ENCODE data around the gene ADAMTS6.

Gene ADAMTS6

DNA sequence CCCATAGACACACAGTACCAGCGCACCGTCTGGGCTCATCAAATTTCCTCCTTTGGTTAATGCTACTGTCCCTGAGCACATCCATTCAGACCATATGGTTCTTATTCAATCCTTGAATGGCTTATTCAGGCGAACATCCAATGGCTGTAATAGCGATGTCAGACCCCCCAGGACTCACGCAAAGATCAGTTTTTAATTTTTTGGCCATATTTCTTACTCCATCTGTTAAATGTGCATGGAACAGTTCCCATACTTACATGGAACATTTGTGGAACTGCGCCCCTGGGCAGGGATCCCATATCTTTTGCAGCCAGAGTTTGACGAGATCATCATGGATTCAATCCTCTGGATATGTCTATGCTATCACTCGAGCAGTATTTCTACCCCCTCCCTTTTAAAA is 213.2 kb downstream of the ADAMTS6 start:
- DNase-seq: no peak

DNA sequence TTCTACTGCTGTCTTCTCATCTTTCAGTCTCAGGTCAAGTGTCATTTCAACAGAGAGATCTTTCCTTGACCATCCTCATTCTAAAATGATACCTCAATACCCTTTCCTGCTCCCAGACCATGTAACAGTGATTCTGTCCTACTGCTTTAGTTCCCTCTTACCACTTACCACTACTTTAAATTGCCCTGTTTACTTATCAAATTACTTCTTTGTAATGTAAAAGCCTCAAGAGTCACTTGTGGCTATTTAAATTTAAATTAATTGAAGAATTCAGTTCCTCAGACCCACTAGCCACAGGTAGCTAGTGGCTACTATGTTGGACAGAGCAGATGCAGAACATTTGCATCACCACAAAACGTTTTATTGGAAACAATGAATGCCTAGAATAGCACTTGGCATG is 217.3 kb downstream of the ADAMTS6 start:
- no peak for DNase-seq

DNA sequence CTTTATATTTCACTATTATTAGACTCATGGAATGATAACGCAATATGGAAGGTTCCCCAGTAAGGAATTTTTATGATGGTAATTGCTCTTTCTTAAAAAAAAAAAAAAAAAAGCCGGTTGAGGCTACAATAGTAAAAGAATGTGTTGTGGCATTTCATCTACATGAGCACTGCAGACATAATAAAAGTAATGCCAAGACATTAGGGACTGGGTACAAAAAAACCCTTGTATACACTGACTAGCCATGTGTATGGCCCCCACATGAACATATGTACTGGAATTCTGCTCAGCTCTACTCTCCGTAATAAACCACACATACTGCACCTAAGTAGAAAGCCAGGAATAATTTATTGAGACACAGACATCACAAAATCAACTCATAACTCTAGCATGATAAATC is 218.4 kb downstream of the ADAMTS6 start:
- DNase-seq: no peak

DNA sequence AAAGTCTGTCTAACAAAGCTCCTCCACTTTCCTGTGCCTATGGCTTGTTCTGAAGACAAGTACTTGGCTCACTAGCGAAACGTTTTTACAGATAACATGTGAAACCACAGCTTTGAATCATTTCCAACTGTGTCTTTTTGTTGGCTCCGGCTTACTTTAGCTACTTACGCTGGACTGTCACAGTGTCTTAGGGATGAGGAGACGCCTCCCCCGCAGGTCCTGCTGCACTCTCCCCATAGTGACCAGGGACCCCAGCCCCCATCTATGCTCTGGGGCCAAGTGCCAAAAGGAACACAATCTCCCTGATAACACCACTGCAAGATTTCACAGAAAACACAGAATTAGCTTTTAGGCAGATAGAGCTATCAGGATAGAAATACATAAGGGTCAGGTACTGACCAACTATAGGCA is 219.1 kb downstream of the ADAMTS6 start:
- no peak for DNase-seq

DNA sequence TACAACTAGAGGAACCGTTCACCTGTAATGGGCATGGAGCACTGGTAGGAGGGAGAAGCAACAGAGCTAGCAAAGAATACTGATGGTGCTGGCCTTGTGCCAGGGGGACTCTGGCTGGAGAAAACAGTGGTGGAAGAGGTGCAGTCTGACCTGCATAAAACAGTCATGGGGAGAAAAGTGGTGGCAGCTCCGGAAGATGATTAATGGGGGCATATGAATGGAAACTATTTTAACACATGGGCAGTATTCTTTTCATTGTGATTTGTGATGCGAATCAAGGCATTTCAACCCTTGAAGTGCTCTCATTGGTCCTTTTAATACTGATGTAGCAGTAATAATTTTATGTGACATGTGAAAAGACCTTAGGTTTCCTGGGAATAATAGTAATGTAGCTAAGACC is 219.6 kb downstream of the ADAMTS6 start:
- DNase-seq: no peak

DNA sequence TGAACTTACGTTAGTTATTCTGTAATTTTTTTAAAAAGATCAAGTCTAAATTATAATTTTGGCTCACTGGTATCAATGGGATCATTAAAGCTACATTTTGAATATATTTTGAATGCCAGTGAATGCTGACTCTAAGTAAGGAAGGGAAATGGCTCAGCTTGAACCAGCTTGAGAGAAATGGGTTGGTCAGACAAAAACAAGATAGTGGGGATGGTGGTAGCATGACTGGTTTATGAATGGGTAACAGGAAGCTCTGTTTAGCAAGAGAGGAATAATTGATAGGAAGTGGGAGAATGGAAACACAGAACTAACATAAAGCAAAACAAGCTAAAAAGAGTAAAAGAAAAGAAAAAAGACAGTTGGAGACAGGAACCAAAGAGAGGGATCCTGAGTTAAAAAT is 220.2 kb downstream of the ADAMTS6 start:
- DNase-seq: no peak

DNA sequence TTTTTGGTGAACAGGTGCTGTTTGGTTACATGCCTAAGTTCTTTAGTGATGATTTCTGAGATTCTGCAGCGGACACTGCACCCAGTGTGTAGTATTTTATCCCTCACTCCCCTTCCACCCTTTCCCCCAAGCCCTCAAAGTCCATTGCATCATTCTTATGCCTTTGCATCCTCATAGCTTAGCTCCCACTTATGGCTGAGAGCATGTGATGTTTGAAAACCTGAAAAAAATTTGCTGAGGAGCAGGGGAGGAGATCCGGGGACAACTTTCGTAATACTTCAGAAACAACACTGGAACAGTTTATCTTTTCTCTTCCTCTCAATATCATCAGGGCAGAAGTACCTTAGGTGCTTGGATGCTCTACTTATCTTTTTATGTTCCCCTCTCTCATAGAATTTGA is 226.4 kb downstream of the ADAMTS6 start:
- DNase-seq: no peak

DNA sequence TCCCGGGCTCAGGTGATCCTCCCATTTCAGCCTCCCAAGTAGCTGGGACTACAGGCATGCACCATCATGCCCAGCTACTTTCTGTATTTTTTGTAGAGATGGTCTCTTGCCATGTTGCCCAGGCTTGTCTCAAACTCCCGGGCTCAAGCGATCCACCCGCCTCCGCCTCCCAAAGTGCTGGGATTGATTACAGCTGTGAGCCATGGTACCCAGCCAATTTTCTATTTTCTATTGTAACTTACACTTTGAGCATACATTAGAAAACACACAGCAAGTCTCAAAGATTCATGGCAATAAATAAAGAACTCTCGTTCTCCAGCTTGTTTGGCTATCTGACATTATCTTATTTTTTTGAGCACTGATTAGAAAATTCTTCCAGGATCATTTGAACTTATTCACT is 228.7 kb downstream of the ADAMTS6 start:
- no peak for DNase-seq

DNA sequence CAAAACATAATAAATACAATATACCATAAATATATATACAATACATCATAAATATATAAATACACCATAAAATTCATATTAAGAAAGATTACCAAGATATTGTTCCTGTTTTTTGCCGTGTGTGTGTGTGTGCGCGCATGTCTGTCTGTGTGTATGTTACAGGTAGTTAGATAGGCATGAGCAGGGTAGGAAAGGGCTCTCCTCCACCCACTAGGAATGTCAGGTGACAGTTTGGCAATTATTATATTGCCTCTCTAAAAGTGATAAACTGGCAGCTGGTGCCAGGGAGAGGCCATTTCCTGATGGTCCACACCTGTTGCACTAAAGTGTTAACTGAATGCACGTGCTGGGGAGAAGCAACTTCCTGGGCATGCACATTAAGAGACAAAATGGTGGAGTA is 232.8 kb downstream of the ADAMTS6 start:
- DNase-seq: no peak

DNA sequence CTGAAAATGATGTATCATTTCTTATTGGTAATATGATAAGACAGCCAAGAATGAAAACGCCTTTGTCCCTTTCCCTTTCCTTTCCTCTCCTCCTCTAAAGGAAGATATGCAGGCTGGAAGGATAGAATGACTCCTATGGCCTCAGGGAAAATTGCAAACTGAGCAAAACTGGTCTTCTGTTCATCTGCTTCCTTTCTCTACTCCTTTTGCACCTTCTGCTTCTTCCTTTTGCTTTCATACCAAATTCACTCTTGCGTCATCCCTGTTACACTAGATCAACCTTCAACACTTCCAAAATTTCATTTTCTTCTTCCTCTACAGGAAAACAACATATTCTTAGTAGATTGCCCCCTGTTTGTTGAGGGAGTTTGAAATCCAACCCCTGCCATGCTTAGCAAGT is 234.1 kb downstream of the ADAMTS6 start:
- DNase-seq: no peak

DNA sequence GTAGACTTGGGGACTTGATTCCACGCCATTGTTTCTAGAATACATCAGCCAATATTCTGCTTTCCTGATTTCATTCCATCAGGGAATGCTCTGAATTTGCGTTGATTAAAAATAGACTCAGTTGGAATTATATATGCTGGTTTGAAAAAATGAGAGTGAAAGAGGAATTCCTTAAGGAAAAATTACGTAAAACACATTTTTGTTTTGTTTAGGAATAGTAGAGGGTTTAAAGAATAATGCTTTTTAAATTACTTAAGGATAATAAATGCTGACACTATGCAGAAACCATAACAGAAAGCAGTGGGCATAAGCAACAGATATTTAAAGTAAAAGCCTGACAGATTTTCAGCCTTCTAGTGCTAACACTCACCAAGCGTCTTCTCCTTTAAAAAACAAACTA is 235.0 kb downstream of the ADAMTS6 start:
- DNase-seq: no peak

DNA sequence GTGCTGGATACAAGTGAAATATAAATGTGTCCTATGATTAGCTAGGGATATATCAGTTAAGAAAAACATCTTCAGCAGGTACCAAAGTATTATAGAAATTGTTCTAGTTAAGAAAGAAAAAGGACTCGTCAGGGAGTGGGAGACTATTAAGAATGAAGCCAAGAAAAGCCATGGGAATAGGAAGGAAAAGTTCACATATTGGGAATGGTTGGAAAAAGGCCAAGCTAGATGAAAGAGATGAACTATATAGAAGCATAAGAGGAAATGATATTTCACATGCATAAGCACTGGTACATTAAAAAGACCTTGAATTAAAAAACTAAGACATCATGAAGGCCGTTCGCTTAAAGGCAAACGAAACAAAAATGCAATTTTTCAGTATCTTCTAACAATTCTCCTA is 237.7 kb downstream of the ADAMTS6 start:
- DNase-seq: no peak

DNA sequence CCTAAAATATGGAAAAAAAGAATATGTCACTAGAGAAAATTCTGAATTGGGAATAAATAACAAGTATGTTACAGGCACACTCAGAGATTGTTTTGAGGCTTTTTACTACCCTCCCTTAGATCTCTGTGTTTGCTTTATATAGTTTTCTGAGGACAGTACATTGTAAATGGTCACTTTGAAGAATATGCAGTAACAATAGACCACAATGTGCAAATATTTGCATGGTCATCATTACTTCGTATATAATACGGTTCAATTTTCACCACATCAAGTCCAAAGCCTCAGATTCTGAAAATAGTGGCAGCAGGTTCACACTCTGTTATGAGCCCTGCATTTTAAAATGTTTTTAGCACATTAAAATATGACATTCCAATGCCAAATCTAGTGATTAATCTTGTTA is 238.6 kb downstream of the ADAMTS6 start:
- DNase-seq: no peak

DNA sequence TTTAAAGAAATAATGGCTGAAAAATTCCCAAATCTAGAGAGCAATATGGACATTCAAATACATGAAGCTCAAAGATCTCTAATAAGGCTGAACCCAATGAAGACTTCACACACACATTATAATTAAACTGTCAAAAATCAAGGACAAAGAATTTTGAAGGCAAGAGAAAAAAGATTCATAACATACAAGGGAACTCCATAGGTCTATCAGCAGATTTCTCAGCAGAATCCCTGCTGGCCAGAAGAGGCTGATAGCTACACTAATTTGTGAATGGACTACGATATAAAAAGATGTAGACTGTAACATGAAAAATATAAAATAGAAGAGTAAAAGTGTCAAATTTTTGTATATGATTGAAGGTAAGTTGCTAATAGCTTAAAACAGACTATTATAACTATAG is 251.9 kb downstream of the ADAMTS6 start:
- DNase-seq: no peak

DNA sequence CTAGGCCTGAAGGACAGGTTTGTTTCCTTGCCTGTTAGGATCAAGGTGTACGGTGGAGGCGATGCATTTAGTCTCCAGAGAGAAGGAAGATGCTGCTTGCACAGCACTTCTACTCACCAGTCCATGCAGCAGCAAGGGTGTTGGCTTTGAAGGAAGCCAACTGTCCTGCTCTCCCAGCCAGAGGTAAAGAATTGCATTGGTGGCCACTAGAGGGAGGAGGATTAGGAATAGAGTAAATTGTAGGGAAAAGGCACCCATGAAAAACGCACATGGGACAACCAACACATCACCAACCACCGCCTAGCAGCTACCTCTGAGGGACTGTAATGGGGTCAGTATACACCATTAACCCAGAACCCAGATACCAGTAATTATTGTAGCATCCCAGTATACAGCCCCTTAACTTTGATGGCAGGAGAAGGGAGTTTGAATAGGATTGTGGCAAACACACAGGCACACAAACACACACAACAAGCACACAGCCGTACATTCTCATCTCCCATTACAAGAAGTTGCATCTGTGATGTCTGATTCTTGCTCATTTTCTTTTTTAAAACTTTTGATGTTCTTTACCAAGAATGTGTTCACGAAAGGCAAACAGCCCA is 267.7 kb downstream of the ADAMTS6 start:
- DNase-seq: no peak

DNA sequence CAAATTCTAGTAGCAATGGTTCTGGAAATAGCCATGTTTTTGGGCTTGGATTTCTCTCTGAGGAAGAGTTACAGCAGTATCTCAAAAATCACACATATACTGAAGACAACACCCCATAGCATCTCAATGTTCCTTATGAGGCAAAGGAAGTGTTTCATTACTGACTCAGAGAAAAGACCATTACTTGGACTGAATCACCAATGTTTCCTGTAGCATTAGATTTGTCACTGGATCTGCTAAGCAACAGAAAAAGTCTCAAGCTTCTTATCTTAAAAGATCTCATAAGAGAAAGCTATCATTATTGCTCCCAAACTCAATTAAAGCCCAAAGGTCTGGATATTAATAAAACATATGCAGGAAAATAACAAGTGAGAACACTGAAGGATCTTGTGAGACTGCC is 272.4 kb downstream of the ADAMTS6 start:
- DNase-seq: no peak

DNA sequence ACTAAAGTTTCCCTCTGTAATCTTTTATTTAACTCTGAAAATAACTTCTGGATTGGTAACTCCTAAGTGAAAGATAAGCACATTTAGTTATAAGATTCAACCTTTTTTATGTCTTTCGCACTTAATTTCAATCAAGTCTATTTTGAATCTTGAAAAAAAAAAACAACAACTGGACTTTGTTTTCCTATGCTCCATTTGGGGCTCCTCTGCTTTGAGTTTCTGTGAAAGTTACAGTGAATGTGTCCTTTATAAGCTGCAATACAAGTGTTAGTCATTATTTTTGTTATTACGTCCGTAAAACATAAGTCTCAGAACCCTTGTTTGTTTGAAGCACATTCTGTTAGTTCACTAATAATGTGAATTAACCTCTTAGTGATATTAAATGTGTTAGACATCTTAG is 276.8 kb downstream of the ADAMTS6 start:
- no peak for DNase-seq

DNA sequence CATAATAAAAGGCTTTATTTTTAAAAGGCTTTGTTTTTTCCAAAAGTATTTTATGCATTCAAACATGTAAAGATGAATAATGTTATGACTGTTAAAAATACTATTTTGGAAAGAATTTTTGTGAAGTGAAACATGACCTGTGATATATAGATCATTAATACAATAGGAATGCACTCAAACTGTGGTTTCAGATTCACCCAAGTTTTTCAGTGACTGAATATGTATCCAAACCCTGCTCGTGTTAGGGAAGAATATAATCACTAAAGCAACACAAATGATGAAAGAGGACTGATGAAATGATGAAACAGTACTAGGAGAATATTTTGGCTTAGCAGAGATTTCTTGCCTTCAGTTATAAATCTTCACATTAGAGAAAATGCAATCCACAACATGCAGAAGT is 278.0 kb downstream of the ADAMTS6 start:
- DNase-seq: no peak

DNA sequence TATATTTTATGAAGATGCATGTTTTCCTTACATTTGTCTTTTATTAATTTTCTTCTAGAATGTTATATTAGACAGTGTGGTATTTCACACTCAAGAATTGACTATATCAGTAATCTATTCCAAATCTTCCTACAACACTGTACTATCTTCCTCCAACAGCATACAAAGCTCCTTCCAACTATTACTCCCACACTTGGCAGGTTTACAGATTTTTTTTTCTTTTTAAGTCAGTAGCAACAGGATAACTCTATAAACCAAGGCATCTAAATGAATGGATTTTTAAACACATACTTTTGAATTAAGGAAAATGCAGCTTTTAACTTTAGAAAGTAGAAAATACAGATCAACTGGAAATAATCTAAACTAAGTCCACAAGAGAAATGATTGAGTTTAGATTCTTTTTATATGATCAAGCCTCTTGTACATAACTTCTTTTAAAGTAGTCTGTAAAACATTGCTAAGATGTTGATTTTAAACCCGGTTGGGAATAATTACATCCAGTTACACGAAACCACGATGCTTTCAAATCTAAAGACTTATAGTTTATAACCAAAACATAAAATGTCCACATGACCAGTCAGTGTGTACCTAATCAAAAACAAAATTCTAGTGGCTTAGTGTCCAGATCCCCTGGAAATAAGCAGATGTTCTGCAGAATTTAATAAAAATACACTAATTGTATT is 281.6 kb downstream of the ADAMTS6 start:
- DNase-seq: no peak

DNA sequence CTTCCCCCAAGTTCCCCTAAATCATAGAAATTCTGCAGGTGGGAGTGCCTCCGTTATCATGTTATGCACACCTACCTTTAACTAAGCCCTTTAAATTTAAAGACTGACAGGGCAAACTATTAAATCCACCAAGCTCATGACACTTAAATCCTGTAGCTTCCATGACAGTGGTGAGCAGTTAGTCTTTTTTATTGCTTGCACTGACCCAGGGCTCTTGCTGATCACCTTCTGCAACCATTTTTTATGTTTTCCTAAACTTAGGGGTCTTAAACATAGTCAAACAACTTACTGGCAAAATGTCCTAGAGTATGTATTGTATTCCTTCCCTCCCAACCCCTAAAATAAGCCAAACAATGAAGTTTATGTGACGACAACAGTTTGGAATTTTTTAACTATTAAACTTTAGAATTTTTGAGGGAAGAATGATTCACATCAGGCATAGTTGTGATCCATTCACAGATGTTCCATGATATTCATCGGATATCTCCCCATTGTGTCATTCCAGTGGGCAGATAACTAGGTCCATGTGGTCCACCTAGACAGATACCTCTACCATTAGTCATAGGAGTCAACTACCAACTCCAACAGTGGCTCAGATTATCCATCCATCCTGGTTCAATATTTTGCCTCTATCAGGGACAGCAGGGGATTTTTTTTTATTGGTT is 283.1 kb downstream of the ADAMTS6 start:
- DNase-seq: no peak

DNA sequence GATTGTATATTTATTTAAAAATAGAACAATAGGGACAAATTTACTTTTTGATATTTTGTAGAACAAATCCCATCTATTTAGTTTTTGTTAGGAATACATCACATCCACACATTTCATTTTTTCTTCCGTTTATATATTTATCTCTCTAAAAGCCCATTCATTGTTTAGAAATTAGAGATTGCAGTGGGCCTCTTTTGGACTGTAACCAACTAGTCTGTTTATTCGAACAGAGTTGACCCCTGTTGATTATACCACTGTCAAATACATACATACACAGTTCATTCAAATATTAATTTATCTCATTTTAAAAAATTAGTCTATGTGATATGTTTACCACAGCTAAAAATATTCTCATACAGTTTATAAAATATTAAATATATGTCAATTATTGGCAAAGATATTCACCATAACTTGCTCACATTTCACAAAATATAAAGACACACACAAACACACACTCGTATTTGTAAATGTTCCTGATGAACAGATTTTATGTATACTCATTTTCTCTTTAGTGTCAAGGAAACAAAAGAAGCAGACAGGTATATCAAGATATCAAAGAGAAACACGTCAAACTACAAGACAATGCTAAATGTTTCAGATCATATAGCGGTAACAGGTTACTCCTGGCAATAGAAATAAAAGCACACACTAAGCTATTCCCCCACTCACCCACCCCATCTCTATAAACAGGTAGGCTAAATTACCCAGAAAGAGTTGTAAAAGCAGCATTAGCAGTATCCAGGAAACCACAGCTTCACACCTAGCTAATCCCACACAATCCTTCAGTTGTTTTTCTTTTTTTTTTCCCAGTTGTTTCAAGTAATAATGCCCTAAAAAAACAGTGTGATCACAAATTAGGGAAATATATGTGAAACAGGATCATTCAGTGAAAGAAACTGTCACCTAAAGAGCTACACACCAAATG is 283.9 kb downstream of the ADAMTS6 start:
- no peak for DNase-seq

DNA sequence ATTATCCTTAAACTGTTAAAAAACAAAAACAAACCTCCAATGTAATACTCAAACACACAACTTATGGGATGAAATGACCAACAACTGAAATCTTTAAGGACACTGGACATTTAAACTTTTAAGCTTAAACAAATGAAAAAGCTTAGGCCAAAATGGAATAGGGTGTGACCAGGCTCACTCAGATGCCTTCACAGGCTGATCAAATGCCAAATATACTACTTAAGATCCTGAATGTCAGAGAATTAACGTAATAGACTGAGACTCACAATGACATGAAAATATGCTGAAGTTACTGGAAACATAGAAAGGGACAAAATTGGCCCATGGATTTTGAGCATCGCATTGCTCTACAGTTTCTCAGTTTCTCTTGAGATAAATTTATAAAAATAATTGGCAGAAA is 286.8 kb downstream of the ADAMTS6 start:
- no peak for DNase-seq

DNA sequence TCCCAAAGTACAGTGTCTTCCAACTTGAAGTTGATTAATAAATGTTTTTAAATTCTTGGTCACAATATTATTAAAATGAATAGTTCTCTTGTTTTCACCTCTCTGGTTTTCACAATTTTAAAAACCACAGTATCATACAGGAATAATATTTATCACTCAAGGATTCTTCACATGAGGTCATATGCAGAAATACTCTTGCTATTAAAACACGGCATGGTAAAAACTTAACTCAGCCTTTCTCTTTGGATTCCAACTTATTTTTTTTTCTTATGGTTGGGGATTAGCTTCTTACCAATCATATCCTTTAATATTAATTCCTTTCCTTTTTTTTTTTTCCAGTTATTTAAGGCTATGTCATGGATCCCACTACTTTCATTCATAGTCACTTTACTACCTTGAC is 289.4 kb downstream of the ADAMTS6 start:
- DNase-seq: no peak

All from NCI-H2107 (cell line).